Measurements from ENCODE around the gene CREB3L1.

The CREB3L1 gene, protein sequence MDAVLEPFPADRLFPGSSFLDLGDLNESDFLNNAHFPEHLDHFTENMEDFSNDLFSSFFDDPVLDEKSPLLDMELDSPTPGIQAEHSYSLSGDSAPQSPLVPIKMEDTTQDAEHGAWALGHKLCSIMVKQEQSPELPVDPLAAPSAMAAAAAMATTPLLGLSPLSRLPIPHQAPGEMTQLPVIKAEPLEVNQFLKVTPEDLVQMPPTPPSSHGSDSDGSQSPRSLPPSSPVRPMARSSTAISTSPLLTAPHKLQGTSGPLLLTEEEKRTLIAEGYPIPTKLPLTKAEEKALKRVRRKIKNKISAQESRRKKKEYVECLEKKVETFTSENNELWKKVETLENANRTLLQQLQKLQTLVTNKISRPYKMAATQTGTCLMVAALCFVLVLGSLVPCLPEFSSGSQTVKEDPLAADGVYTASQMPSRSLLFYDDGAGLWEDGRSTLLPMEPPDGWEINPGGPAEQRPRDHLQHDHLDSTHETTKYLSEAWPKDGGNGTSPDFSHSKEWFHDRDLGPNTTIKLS

DNA sequence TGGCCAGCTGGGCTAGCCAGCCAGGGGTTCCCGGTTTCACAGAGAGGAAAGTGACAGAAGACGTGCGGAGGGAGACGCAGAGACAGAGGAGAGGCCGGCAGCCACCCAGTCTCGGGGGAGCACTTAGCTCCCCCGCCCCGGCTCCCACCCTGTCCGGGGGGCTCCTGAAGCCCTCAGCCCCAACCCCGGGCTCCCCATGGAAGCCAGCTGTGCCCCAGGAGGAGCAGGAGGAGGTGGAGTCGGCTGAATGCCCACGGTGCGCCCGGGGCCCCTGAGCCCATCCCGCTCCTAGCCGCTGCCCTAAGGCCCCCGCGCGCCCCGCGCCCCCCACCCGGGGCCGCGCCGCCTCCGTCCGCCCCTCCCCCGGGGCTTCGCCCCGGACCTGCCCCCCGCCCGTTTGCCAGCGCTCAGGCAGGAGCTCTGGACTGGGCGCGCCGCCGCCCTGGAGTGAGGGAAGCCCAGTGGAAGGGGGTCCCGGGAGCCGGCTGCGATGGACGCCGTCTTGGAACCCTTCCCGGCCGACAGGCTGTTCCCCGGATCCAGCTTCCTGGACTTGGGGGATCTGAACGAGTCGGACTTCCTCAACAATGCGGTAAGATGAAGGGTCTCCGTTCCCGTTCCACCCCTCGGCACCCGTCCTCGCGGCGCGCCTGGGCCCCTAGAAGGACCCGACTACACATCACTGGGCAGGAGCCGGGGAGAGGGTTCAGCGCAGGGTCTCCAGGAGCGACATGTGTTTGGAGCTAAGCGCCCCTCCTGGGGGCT is at the start of gene CREB3L1:
Gene CREB3L1 (plus strand): TSS at position 41 of the 765 bp plus-strand sequence. CDS start 450 bp downstream, at position 491.
- H3K4me3 ChIP-seq (replicated peaks in 1 of 2; ENCODE audit: low read depth in 2 of 2, low read length in 2 of 2): peak within 1 kb of the TSS; percentile 77 to 92
- TF ChIP-seq, protein P1, sequence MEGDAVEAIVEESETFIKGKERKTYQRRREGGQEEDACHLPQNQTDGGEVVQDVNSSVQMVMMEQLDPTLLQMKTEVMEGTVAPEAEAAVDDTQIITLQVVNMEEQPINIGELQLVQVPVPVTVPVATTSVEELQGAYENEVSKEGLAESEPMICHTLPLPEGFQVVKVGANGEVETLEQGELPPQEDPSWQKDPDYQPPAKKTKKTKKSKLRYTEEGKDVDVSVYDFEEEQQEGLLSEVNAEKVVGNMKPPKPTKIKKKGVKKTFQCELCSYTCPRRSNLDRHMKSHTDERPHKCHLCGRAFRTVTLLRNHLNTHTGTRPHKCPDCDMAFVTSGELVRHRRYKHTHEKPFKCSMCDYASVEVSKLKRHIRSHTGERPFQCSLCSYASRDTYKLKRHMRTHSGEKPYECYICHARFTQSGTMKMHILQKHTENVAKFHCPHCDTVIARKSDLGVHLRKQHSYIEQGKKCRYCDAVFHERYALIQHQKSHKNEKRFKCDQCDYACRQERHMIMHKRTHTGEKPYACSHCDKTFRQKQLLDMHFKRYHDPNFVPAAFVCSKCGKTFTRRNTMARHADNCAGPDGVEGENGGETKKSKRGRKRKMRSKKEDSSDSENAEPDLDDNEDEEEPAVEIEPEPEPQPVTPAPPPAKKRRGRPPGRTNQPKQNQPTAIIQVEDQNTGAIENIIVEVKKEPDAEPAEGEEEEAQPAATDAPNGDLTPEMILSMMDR (IDR thresholded peaks at IDR 0.05; ENCODE audit: low read depth, low read length): no peak
- no peak for DNase-seq (ENCODE audit: low read depth in 2 of 2)

DNA sequence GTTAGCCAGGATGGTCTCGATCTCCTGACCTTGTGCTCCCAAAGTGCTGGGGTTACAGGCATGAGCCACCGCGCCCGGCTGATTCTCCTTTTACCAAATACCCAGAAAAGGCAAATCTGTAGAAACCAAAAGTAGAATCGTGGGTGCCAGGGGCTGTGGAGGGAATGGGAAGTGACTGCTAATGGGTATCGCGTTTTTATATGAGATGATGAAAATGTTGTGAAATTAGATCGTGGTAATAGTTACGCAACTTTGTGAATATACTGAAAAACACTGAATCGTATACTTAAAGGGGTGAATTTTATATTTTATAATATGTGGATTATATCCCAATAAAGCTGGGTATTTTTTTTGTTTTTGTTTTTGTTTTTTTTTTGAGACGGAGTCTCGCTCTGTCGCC is 48.2 kb upstream of the CREB3L1 start:
- TF ChIP-seq, protein P1 (IDR thresholded peaks at IDR 0.05; ENCODE audit: low read depth, low read length): no peak
- no peak overlapping the region for H3K4me3 ChIP-seq (replicated peaks in 1 of 2; ENCODE audit: low read depth in 2 of 2, low read length in 2 of 2)
- DNase-seq (ENCODE audit: low read depth in 2 of 2): no peak

DNA sequence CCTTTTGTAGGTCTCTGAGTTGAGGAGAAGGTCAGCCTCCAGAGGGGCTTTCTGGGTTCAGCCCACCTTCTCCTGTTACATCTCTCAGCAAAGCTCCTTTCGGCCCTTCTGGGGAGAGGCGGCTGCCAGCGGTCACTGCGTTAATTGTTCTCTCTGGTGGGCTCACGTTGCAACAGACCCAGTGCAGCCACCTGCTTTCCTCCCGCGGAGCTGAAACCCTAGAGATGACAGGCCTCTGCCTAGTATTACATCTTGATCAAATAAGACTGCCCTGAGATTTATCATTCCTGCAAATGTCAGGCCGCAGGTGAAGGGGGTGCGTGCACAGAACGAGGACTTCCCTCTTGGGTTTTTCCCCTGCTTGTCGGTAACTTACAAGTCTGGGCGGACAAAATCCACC is 43.2 kb upstream of the CREB3L1 start:
- H3K4me3 ChIP-seq (replicated peaks in 1 of 2; ENCODE audit: low read depth in 2 of 2, low read length in 2 of 2): no peak overlapping the region
- TF ChIP-seq, protein P1 (IDR thresholded peaks at IDR 0.05; ENCODE audit: low read depth, low read length): no peak
- DNase-seq (ENCODE audit: low read depth in 2 of 2): no peak

DNA sequence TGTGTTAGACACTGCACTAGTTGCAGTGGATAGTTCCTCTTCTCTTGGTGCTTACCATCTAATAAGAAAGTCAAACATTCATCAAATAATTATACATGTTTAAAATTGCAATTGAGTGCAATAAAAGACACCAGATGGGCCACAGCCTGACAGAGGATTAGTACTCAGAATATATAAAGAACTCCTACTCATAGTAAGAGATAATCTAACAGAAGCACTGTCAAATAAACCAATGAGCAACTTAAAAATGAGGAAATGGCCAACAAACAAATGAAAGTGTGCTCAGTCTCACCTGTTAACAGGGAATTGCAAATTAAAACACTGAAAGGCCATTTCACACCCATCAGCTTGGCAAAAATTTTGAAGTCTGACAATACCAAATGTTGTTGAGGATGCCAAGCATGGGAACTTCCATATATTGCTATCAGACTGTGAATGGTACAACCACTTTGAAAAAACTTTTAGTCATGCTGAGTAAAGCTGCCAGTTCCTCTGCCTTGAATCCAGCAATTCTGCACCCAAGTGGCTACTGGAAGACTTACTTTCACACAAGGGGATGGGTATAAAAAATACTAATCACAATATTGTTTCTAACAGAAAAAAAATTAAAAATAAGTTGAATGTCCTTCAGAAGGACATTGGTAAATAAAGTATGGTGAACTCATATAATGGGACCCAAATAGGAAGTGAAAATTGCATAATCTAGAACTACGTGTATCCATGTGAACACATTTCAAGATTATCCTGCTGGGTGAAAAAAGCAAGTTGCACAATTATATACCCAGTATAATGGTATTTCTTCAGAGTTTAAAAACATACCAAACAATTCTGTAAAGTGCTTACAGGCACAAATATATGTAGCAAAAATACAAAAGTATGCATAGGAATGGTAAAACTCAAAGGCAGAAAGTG is 41.4 kb upstream of the CREB3L1 start:
- TF ChIP-seq, protein P1 (IDR thresholded peaks at IDR 0.05; ENCODE audit: low read depth, low read length): no peak
- H3K4me3 ChIP-seq (replicated peaks in 1 of 2; ENCODE audit: low read depth in 2 of 2, low read length in 2 of 2): no peak overlapping the region
- DNase-seq (ENCODE audit: low read depth in 2 of 2): peak; percentile 72 to 79

DNA sequence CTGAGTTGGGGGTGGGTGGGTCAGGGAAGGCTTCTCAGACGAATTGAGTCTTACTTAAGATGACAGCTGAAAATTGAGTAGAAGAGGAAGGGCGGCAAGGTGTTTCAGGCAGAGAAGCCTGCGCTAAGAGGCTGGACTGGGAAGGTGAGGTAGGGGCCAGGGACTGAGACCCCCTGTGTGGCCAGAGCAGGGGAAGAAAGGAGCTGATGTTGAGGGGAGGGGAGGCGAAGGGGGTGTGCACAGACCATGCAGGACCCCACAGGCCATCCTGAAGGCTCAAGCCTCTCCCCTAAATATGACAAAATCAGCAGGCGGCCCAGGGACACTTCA is 40.6 kb upstream of the CREB3L1 start:
- TF ChIP-seq, protein P1 (IDR thresholded peaks at IDR 0.05; ENCODE audit: low read depth, low read length): no peak
- no peak for DNase-seq (ENCODE audit: low read depth in 2 of 2)
- H3K4me3 ChIP-seq (replicated peaks in 1 of 2; ENCODE audit: low read depth in 2 of 2, low read length in 2 of 2): peak overlapping the region in 1 of 2 donors; percentile 46
